Left lung (tissue), 10 donors: ENCODE results near the gene YPEL5. TPM values are rescaled to one million over a fixed set of nuclear protein-coding genes. Genes with fewer than 3 reads are reported as not detected.
"Not testable (repeated sequence)": the region's sequence is repeated elsewhere in the genome, so short reads cannot be mapped to it uniquely, and the experiment has no call there.

Source experiments
- ATAC-seq: fragments of 200-7000 bp; cut with Tn5 transposase; one replicate; pipeline ENCODE4 v1.9.1; 2020; ENCODE audit warnings: moderate library complexity
- DNase-seq, 4 donors: peaks; one replicate each; pipeline ENCODE4 v3.0.0-alpha.2; 2013 to 2020
- H3K27ac ChIP-seq, 2 donors: fragments of 200-600 bp; sonication (generic) in 1 of 2; one replicate each; pipeline versions ENCODE4 v1.5.0 to v1.8.0; 2020 to 2021
- H3K27me3 ChIP-seq, 2 donors: fragments of 200-600 bp; sonication (generic) in 1 of 2; one replicate each; pipeline versions ENCODE4 v1.5.0 to v1.8.0; 2020 to 2021
- H3K36me3 ChIP-seq, 2 donors: fragments of 200-600 bp; sonication (generic) in 1 of 2; one replicate each; pipeline versions ENCODE4 v1.5.0 to v1.8.0; 2020 to 2021
- H3K4me1 ChIP-seq, 2 donors: fragments of 200-600 bp; one replicate each; pipeline ENCODE4 v1.8.0; 2021
- H3K4me3 ChIP-seq, 2 donors: fragments of 200-600 bp; sonication (generic) in 1 of 2; one replicate each; pipeline versions ENCODE4 v1.5.0 to v1.8.0; 2020 to 2021; ENCODE audit warnings: mild to moderate bottlenecking in 1 of 2
- H3K9me3 ChIP-seq, 2 donors: fragments of 200-600 bp; sonication (generic) in 1 of 2; one replicate each; pipeline versions ENCODE4 v1.5.0 to v1.8.0; 2020 to 2021
- intact Hi-C, 2 donors: fragments of 100-400 bp; cut with DNase I; formaldehyde crosslinking; loops; one replicate each; pipeline versions ENCODE4 v1.11.2 to v1.14.2; 2022
- polyA plus RNA-seq, 6 donors: library from polyadenylated mRNA; unstranded; fragments of 120-200 nt; gene quantifications; one replicate each; pipeline ENCODE4 v1.2.1, GENCODE V29; 2013; ENCODE audit not compliant: insufficient read length in 6 of 6
- total RNA-seq, 2 donors: library from RNA; stranded (reverse); fragmentation: NEBNext Ultra II Directional; extraction: Animal tissue kit (Norgen Biotek cat#: 25700); gene quantifications; one replicate each; pipeline ENCODE4 v1.2.1, GENCODE V29; 2021
- TF ChIP-seq, protein P1 (sequence below), 2 donors: fragments of 200-600 bp; sonication (generic) in 1 of 2; IDR thresholded peaks; one replicate each; pipeline versions ENCODE4 v1.5.0 to v1.8.0; 2021; ENCODE audit warnings: antibody characterized with exemption in 2 of 2
- donor health status: DM: no; HTN: yes; CAD: no.
- donor health status: DM: no; HTN: no; CAD: no.

Gene YPEL5
- total and polyA plus RNA-seq, 8 donors: 58.5 to 118 (median 95.3) TPM

DNA sequence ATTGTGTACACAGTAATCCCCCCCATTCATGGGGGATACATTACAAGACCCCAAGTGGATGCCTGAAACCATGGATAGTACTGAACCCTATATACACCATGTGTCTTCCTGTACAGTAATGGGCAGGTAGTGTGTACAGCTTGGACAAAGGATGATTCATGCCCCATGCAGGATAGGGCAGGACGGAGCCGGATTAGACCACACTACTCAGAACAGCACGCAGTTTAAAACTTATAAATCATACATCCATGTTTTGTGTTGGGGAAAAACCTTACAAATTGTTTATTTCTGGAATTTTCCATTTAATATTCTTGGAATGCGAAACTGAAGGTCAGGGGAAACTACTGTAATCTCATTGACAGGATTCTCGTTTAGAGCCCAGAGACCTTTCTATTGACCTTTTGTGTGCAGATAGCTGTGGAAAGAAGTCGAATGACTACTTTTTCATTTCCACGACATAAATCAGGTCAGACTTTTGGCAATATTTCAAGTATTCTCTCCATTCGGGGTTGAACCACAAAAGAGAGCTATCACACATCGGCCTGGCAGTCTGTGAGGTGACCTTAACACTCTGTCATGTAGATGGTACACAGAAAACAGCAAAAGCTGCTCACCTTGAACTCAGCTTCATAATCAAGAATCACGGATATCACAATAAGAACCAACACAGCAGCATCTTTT lies 9.9 kb upstream of the YPEL5 start:
- Histone ChIP-seq H3K27me3 (no peaks in the 10 kb centered on the region), H3K9me3 (no peaks in the 10 kb centered on the region), H3K36me3 (no peaks in the 10 kb centered on the region), H3K4me1 (no peaks in the 10 kb centered on the region), H3K4me3 (no peak overlapping the region), H3K27ac (no peak overlapping the region)
- ATAC-seq (no peak), DNase-seq (no peak)
- intact Hi-C loops: no loop called here
- TF ChIP-seq, protein P1, sequence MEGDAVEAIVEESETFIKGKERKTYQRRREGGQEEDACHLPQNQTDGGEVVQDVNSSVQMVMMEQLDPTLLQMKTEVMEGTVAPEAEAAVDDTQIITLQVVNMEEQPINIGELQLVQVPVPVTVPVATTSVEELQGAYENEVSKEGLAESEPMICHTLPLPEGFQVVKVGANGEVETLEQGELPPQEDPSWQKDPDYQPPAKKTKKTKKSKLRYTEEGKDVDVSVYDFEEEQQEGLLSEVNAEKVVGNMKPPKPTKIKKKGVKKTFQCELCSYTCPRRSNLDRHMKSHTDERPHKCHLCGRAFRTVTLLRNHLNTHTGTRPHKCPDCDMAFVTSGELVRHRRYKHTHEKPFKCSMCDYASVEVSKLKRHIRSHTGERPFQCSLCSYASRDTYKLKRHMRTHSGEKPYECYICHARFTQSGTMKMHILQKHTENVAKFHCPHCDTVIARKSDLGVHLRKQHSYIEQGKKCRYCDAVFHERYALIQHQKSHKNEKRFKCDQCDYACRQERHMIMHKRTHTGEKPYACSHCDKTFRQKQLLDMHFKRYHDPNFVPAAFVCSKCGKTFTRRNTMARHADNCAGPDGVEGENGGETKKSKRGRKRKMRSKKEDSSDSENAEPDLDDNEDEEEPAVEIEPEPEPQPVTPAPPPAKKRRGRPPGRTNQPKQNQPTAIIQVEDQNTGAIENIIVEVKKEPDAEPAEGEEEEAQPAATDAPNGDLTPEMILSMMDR (IDR thresholded peaks at IDR 0.05): no peak

DNA sequence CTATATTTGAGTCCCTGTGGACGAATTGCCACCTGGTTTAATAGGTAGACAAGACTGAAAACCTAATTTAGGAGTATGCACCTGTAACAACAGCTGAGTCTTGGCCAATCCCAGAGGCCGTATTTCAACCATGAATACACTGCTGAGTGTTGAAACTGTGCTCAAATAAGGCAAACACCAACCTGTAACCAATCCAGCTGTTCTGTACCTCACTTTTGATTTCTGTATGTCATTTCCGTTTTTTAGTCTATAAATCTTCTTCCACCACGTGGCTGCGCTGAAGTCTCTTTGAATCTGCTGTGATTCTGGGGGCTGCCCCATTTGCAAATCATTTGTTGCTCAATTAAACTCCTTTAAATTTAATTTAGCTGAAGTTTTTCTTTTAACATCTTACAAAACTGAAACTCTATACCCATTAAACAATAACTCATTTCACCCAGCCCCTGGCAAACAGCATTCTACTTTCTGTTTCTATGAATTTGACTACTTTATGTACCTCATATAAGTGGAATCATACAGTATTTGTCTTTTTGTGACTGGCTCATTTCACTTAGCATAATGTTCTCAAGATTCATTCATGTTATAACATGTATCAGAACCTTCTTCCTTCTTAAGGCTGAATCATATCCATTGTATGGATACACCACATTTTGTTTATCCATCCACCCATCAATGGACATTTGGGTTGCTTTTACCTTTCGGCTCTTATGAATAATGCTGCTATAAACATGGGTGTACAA lies 7.5 kb upstream of the YPEL5 start:
- intact Hi-C loops: no loop called here
- H3K9me3 ChIP-seq: no peaks in the 10 kb centered on the region
- no peaks in the 10 kb centered on the region for H3K27me3 ChIP-seq
- H3K4me1 ChIP-seq: no peaks in the 10 kb centered on the region
- H3K27ac ChIP-seq: no peak overlapping the region
- H3K4me3 ChIP-seq: no peak overlapping the region
- DNase-seq (no peak), ATAC-seq (no peak)
- no peaks in the 10 kb centered on the region for H3K36me3 ChIP-seq
- TF ChIP-seq, protein P1 (IDR thresholded peaks at IDR 0.05): no peak

DNA sequence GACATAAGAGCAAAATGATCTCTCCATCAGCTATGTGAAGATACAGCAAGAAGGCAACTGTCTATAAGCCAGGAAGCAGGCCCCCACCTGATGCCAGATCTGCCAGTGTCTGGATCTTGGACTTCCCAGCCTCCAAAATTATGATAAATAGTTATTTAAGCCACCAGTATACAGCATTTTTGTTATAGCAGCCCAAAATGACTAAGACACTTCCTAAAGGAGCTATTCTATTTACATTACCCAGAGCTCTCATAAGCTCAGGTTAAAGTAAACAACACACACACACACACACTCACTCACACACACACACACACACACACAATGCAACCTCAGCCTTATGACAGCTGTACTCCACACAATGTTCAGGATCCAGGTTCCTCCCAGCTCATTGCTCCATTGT lies 5.7 kb upstream of the YPEL5 start:
- ATAC-seq: no peak
- Histone ChIP-seq H3K9me3 (no peaks in the 10 kb centered on the region), H3K27me3 (no peaks in the 10 kb centered on the region), H3K4me1 (peaks cover 0 to 2% of the 10 kb centered on the region in 2 donors), H3K27ac (no peak overlapping the region), H3K4me3 (no peak overlapping the region), H3K36me3 (no peaks in the 10 kb centered on the region)
- DNase-seq: no peak
- intact Hi-C loops: no loop called here
- TF ChIP-seq, protein P1 (IDR thresholded peaks at IDR 0.05): no peak

DNA sequence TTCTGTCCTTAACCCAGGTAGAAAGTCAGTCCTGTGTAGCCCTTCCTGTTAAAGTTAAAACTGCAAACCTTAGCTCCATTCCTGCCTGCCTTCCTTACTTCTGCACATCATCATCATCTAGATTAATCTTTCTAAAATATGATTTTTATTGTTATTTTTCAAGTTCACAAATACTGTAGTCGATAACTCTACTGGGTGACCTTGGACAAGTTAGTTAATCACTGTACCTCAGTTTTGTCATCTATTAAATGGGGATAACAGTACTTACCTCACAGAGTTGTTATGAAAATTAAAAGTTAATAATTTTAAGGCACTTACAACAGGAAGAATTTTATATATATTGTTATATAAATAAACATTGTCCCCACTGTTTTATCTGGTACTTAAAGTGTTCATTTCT lies 2.5 kb upstream of the YPEL5 start:
- no peak for ATAC-seq
- intact Hi-C loops: no loop called here
- no peaks in the 10 kb centered on the region for H3K27me3 ChIP-seq
- peaks cover 12 to 19% of the 10 kb centered on the region in 2 donors for H3K4me1 ChIP-seq
- H3K9me3 ChIP-seq: no peaks in the 10 kb centered on the region
- H3K36me3 ChIP-seq: no peaks in the 10 kb centered on the region
- no peak overlapping the region for H3K27ac ChIP-seq
- DNase-seq: no peak
- no peak overlapping the region for H3K4me3 ChIP-seq
- TF ChIP-seq, protein P1 (IDR thresholded peaks at IDR 0.05): no peak

DNA sequence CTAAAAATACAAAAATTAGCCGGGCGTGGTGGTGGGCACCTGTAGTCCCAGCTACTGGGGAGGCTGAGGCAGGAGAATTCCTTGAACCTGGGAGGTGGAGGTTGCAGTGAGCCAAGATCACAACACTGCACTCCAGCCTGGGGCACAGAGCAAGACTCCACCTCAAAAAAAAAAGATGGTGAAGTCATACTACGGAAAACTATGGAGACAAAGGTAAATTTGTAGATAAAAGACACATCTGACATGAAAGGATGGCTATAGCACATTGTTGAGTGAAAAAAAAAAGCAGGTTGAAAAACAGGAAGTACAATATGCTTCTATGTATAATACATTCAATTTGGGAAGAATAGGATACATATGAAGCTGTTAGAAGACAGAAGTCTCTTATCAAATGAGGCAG lies 1.9 kb upstream of the YPEL5 start:
- intact Hi-C loops, ATAC-seq, H3K36me3 ChIP-seq, H3K4me3 ChIP-seq, H3K27me3 ChIP-seq, H3K9me3 ChIP-seq, H3K27ac ChIP-seq, DNase-seq: not testable (repeated sequence)
- peaks cover 19 to 25% of the 10 kb centered on the region in 2 donors for H3K4me1 ChIP-seq
